GM19324 (cell line): ENCODE measurements around the gene SPINK4.
A peak's percentile ranks its signal among the peaks of the same experiment; 100 is the strongest.

Source experiments
- ATAC-seq: cut with Tn5 transposase; IDR thresholded peaks from one replicate; pipeline ENCODE4 v1.9.1; 2021; ENCODE audit warnings: mild to moderate bottlenecking, moderate library complexity; ENCODE audit not compliant: unreplicated experiment, low FRiP score

SPINK4 gene

DNA sequence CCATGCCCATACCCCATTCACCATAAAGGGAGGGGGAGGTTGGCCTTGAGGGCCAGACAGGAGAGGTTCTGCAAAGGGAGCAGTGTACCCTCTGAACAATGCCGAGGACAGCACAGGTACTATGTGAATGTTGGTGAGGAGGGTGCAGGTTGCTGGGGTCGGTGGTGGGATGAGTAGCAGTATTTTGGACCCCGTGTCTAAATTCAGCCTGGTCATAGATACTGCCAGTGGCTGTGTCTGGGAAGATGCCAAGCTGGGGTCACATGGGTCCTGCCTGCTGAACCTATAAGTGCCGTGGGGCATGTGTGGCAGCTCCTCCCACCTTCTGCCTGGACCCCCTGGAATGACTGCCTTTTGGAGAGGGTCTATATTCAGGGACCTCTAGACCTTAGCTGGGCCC is 11.4 kb upstream of the SPINK4 start:
- no peak for ATAC-seq

DNA sequence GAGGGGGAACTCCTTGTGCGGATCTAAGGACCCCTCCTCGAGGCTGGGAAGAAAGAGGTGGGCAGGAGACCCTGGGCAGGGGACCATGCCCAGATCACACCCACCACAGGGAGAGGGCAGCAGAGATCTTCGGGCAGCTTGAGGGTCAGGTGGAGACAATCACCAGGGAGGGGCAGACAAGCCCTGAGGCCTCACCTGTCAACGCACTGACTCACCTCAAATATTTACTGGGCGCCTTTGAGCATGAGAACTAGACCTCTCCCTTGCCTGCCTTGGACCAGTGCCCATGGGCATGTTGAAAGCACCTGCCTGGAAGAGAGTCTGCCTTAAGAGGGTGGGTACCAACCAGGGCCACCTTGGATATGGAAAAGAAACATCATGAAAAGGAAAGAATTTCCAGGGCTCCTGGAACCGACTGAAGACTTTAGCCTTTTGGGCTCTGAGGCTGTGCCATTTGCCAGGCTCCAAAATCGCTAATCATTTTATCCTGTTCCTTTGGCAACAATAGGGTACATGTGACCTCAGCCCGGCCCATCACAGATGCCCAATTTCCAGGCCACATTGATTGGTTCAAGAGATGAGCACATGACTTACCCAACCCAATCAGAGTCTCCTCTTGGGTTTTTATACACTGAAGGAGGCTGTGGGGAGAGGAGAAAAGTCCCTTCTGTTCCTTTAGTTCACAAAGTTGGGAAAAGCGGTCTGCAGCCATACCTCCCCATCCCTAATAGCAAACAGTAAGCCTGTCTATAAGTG is 10.4 kb upstream of the SPINK4 start:
- no peak for ATAC-seq

DNA sequence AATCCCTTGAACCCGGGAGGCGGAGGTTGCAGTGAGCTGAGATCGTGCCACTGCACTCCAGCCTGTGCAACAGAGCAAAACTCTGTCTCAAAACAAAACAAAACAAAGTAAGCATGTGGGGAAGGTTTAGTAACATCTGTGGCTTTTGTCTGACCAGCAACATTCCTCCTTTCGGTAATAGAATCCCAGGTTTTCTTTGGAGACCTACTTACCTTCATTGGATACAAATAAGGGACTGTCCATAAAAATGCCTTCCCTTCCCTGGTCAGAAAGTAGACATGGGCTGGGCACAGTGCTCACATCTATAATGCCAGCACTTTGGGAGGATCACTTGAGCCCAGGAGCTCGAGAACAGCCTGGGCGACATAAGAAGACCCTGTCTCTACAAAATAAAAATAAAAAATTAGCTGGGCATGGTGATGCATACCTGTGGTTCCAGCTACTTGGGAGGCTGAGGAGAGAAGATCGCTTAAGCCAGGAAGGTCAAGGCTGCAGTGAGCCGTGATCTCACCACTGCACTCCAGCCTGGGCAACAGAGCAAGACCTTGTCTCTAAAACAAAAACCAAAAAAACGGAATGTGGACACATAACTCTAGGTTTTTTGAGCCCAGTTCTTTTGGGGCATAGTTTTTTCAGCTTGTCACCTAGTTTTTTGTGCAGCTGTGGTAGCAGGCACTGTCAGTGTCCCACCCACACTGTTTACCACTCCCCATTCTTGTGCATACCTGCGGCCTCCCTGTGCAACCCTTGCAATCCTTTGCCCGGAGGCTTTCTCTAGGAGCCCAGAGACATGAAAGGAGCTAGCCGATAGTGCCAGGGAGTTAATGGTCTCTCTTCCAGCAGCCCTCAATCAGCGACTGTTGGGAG is 9.0 kb upstream of the SPINK4 start:
- no peak for ATAC-seq

DNA sequence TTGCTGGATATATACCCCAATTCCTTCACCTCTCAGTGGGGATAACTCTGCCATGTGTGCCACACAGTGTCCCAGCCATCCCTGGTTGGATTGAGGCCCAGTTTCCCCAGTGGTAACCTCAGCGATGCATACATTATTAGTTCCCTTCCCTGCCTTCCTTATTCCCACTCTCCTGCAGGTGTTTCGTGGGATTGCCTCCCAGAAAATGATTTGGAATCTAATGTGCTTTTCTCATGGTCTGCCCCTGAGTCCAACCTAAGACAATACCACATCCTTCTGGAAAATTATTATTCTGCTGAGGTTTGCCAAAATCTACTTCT is 8.4 kb upstream of the SPINK4 start:
- no peak for ATAC-seq

DNA sequence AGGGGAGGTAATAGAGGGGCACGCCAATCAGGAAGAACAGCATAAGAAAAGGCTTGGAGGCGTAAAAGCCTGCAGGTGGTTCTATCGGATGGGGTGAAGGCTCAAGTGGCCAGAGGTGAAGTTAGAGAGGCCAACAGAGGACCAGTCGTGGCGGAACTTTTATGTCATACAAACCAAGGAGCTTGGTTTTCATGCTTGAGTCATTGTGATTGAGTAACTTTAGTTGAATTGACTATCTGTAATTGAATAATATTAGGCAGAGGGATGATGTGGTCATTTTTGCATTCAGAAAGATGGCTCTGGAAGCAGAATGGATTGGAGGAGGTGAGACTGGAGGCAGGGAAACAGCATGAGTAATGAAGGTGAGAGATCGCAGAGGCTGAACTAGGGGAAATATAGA is 7.2 kb upstream of the SPINK4 start:
- no peak for ATAC-seq

DNA sequence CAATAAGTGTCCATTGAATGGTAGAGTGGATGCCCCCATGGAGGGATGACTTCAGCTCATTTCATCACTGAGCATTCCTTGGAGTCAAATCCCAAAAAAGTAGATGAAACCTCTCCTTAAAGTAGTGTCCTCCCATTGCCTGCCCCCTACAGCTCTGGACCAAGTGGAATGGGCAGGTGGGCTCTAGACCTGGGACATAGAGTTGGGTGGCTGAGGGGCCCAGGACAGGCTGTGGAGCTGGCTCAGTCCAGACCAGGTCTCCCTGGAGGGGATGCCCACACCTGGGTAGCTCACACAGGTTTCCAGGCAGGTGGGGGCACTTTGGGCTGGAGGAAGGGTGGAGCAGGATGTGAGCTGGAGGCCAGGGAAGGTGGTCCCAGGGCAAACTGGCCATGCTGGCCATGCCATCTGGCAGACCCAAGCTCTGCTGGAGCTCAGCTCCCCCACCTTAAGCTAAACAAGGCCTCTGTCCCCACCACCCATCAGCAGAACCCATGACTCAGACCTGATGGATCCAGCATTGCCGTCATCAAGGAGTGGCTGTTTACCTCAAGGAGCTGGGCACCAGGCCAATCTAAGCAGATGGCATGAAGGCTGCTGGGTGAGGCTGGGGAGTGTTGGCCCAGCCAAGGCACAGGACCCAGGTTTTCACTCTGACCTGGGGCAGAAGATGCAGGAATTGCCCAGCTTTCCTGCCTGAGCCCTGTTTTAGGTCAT is 6.2 kb upstream of the SPINK4 start:
- no peak for ATAC-seq

DNA sequence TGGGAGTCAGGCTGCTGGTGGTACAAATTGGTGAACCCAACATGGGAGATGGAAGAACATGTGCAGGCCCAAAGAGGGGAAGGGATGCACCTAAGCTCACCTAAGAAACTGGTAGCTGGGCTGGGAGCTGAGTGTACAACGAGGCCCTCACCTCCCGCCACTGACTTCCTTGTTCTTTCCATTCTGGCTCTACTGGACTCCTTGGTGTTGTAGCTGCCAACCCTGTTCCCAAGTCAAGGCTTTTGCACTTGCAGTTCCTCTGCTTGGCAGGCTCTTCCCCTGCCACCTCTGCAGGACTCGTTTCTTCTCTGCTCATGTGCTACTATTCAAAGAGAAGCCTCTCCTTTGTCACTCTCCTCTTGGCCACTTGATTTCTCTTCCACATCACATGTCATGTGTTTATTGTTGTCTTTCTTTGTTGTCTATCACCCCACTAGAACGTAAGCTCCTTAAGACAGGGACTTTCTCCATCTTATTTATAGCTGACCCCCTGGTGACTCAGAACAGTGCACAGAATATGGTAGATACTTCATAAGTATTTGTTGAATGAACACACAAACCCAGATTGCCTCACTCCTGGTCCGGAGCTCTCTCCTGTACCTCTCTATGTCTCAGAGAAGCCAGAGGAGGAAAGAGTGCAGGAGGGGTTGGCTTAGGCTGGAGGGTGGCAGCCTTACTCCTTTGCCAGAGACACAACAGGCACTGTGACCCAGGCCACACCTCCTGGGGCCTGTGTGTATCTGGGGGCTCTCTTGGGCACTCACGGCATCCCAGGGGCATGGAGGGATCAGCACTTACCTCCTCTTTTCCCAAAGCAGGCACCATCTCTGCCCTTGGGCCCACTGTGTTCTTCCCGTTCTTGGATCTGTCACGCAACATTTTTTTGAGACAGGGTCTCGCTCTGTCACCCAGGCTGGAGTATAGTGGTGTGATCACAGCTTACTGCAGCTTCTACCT is 5.2 kb upstream of the SPINK4 start:
- no peak for ATAC-seq

DNA sequence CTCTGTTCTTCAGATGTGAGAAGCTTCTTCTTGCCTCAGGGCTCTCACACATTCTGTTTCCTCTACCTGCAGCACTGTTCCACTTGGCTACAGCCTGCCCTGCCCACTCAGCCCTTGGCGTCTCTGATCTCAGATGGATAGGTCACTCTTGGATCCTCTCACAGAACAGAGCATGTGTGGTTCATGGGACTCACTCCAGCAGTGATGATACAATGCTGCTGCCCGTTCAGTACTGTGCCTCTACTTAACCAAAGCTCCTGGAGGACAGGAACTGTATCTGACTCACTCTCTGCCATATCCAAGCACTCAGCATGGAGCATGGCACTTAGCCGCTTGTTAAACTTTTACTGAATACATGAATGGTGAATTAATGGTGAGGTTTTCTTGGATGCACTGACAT is 3.4 kb upstream of the SPINK4 start:
- ATAC-seq: no peak

DNA sequence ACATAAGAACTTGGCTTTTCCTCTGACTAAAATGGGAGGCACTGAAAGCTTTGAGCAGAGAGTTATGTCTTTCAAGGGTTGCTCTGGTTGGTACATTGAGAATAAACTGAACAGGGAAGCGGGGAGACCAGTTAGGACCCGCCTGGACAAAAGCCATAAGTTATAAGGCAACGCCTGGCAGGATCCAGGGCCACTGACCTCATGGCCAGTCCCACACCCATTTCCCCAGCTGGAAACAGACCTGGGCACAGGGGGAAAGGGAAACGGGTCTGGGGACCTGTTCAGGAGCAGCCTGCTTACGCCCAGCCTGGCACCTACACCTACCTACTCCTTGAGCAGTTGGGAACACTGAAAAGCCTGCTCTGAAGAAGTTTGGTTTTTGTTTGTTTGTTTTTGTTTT is 1.3 kb downstream of the SPINK4 start:
- ATAC-seq: no peak

DNA sequence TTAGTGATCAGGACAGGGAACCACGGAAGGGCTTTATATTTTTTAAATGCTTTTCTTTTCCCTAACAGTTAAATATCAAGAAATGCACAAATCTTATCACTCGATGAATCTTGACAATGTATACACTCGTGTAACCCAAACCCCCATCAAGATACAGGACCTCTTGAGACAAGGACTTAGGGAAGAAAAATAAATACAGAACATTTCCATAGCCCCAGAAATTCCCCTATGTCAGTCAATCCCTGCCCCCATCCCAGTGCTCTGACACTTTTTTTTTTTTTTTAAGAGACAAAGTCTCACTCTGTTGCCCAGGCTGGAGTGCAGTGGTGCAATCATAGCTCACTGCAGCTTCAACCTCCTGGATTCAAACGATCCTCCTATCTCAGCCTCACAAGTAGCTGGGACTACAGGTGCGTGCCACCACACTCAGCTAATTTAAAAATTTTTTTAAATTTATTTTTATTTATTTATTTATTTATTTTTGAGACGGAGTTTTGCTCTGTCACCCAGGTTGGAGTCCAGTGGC is 2.7 kb downstream of the SPINK4 start:
- no peak for ATAC-seq

DNA sequence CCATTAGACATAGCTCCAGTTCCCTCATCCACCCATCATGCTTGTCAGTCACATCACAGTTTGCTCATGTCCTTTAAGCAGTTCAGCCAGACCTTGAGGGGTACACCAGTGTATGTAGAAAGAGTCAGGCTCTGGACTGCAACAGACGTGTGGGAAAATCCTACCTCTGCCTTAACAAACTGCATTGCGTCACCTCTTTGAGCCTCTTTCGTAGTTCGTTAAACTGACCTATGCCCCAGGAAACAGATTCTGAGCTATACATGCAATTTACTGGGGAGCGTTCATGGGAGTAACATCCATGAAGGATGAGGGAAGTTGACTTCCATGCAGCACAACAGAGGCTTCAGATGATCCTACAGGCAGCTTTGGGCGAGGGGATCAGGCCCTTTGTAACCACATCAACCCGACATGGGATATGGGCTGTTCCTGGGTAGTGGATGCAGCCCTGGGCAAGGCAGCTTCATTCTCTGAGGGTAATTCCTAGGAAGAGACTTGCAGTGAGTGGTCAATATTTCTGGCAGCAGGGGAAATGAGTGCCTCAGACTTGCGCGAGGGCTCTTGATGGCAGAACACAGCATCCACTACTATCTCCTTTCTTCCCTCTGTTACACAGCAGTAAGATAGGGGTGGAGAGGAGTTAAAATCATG is 4.3 kb downstream of the SPINK4 start:
- no peak for ATAC-seq

DNA sequence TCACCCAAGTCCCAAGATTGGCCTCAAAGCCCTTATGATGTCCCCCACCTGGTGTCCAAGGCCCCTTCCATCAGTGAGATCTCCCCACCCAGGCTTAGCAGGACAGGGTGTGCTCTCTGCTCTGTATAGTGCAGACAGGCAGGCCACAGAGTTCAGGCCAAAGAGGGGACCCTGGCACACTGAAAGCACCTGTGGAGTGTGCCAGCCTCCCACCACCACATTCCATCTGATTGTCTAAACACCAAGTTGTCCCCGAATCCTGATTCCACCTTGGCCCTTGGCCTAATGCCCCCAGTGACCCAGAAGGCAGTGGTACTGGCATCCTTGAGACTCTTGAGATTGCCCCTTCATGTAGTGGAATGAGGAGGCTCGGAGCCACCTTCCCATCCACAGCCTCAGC is 5.4 kb downstream of the SPINK4 start:
- no peak for ATAC-seq

DNA sequence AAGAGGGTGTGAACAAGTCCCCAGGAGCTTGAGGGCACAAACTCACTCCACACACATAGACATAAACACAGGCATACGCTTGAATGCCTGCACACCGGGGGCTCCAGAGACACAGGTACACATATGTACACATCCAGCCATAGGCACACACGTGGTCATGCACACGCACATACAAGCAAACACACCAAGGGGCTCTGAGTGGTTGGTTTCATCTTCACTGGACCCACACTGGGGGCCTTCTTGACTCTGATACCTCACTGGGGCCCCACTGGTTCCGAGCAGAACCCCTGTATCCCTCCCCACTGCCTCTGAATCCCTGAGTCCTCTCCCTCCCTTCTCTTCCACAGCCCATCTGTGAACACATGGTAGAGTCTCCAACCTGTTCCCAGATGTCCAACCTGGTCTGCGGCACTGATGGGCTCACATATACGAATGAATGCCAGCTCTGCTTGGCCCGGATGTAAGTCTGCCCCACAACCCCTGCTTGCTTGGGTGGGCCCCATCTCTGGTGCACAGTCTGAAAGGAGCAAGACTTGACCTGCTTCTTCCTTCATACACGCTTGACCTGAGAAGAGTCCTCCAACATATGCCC is 6.4 kb downstream of the SPINK4 start:
- no peak for ATAC-seq

DNA sequence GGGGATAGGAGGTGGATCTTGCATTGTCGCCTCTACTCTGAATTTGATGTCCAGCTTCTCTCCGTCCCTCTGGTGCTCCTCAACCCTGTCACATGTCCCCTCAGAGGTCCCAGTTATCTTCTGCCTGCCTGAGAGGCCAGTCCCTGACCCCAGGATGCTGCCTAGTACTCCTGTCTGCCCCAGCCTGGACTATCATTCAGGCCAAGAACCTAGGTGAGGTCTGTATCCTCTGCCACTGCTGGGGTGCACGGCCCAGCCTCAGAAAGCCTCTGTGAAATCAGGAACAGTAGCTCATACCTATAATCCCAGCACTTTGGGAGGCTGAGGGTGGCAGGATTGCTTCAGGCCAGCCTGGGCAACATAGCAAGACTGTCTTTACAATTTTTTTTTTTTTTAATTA is 8.6 kb downstream of the SPINK4 start:
- no peak for ATAC-seq

DNA sequence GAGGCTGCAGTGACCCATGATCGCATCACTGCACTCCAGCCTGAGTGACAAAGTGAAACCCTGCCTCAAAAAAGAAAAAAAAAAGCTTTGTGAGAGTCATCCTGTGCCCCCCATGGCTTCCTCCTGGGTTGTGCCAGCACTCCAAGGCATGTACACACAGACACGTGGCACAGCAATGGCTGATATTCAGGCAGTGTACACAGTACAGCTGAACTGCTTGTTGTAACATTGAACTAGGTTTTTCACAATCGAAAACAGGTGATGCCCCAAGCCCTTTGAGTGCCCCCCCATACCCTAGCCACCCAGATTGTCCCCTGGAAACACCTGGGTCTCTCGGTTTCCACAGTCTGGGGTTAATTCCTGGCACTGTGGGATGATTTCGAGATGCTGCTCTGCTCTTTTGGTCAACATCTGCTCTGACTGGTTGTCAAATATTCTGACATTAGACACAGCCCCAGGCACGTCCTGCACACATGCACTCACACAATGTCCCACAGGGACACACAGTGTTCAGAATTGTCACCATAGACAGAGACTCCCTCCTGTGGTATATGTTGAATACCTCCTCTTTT is 9.2 kb downstream of the SPINK4 start:
- ATAC-seq: peak; percentile 29

DNA sequence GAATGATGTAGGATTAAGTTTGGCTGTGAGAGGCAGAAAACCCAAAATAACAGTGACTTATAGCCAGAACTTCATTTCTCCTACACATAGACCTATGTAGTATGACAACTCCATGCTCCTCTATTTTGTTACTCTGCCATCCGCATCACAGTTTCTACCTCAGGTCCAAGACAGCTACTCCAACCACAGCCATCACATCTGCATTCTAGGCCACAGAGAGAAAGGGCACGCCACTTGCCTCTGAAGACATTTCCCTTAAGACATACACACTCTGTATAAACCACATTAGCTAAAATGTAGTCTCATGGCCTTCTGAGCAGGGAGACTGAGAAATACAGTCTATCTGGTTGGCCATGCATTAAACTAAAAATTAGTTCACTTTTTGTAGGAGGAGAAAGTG is 10.0 kb downstream of the SPINK4 start:
- ATAC-seq: no peak

DNA sequence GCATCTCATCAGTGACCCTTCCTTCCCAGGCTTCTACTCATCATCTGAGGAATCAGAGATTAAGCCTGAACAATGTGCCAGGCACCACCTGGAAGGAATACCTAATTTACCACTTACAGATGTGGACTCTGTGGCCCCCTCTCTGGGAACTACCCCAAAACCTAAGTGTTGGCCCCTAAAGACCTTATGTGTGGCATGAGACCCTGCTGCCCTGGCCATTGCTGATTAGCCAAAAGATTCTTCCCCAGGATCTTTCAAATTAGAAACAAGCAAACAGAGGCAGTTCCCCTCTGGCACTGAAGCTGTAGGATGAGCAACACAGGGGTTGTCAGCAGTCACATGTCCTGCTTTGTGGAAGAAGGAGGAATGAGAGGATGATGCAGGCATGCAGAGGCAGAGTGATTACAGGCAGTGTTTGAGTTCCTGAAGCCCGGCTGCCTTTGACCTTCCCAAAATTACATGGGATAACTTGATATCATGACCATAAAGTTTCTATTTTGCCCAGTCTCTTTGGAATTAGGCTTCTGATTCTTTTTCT is 10.6 kb downstream of the SPINK4 start:
- no peak for ATAC-seq

DNA sequence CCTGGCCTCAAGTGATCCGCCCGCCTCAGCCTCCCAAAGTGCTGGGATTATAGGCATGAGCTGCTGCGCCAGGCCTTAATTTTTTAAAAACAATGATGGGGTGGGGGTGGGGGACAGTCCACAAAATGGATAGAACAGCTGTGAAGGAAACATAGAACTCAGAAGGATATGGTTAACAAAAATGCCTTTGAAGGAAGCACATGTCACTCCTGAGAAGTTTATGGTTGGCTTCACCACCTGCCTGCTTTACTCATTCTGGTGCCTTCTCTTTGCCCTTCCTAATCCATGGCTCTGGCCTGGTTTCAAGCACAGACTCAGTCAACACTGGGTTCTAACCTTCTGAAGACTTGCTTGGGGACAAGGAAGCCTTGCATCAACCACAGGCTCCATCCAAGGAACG is 14.2 kb downstream of the SPINK4 start:
- ATAC-seq: no peak

DNA sequence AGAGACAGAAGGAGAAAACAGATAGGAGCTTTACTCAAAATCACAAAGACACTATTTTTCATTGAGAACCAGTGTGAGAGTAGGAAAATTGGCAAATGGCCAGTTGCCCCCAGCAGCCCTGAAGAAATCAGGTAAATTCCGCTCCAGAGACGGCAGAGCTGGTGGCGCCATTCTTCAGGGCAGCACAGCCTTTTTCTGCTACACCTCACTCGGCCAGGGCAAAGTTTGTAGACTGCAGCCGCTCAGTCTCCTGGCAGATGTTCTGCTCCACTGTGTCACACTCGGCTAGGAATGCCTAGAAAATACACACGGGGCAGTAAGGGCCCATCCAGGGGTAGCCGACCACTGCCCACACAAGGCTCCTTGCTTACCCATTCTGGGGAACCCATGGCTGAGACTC is 15.0 kb downstream of the SPINK4 start:
- no peak for ATAC-seq
